Endothelial cell of umbilical vein (primary cell): ENCODE results near the gene ZNF407. TPM values are rescaled to one million over a fixed set of nuclear protein-coding genes. Genes with fewer than 3 reads are reported as not detected.

Experiments
- BruUV-seq: library from RNA; stranded (reverse); fragments of 400-500 nt; replicated peaks from 2 replicates; lab custom pipeline; 2021; lab: Mats Ljungman, UMichigan
- CTCF ChIA-PET: fragments of 300-600, 350-600 bp; sonication (Branson Sonifier 250); formaldehyde crosslinking; loops from one replicate; lab custom pipeline; 2021; ENCODE audit warnings: antibody characterized with exemption, inconsistent platforms; lab: Charles Lee
- POLR2A ChIA-PET: fragments of 300-600, 350-600 bp; sonication (Branson Sonifier 250); formaldehyde crosslinking; loops from one replicate; lab custom pipeline; 2021; ENCODE audit warnings: antibody characterized with exemption, inconsistent platforms; lab: Charles Lee
- DNase-seq: peaks from one replicate; pipeline ENCODE4 v3.0.0-alpha.2; 2011; ENCODE audit warnings: low read depth, low spot score
- FAIRE-seq: peaks from 2 replicates; lab custom pipeline; 2011; peaks lifted over from hg19 to GRCh38; lab: Jason Lieb, UNC
- H2AFZ ChIP-seq: 2 replicates; pipeline ENCODE4 v1.6.0; 2012; ENCODE audit warnings: low read depth, low read length, control low read depth, inconsistent platforms
- H3K27ac ChIP-seq: 2 replicates; pipeline ENCODE4 v1.5.1; 2011; ENCODE audit warnings: low read depth, mild to moderate bottlenecking, control low read depth, low read length, moderate library complexity; ENCODE audit not compliant: insufficient read depth
- H3K27me3 ChIP-seq, 2 experiments: 2 replicates each; pipeline versions ENCODE4 v1.6.0 to v1.6.1; 2011; ENCODE audit warnings: low read length in 2 of 2, mixed read lengths in 1 of 2; ENCODE audit not compliant: control insufficient read depth in 2 of 2, insufficient read depth in 2 of 2
- H3K36me3 ChIP-seq, 2 experiments: 2 replicates in 1 of 2; 3 replicates in 1 of 2; pipeline ENCODE4 v1.5.1; 2011; ENCODE audit warnings: low read length in 2 of 2, mild to moderate bottlenecking in 1 of 2, moderate library complexity in 1 of 2; ENCODE audit not compliant: control insufficient read depth in 2 of 2, insufficient read depth in 2 of 2; ENCODE audit errors: extremely low read depth in 1 of 2
- H3K4me1 ChIP-seq: 3 replicates; pipeline ENCODE4 v1.5.1; 2011; ENCODE audit warnings: mild to moderate bottlenecking, low read length; ENCODE audit not compliant: control insufficient read depth, insufficient read depth; ENCODE audit errors: extremely low read depth
- H3K4me2 ChIP-seq: 2 replicates; pipeline ENCODE4 v1.6.1; 2011; ENCODE audit warnings: low read length, control low read depth, mixed read lengths; ENCODE audit not compliant: insufficient read depth
- H3K4me3 ChIP-seq, 3 experiments: fragments of 200-600 bp in 1 of 3; sonication (generic), shearing (Covaris generic) in 1 of 3; replicated peaks in 1 of 3; 2 replicates each; pipeline ENCODE4 v1.5.1; 2011 to 2016; ENCODE audit warnings: control low read depth in 3 of 3, low read length in 3 of 3, mild to moderate bottlenecking in 2 of 3, inconsistent platforms in 1 of 3, low read depth in 1 of 3, moderate library complexity in 1 of 3; ENCODE audit not compliant: insufficient read depth in 1 of 3
- H3K79me2 ChIP-seq: 2 replicates; pipeline ENCODE4 v1.6.0; 2012; ENCODE audit warnings: low read length, inconsistent platforms; ENCODE audit not compliant: control insufficient read depth, insufficient read depth
- H3K9ac ChIP-seq: replicated peaks from 2 replicates; pipeline ENCODE3; 2011; ENCODE audit warnings: low read length, control low read depth; ENCODE audit not compliant: insufficient read depth; ENCODE audit errors: extremely low read depth
- H3K9me1 ChIP-seq: replicated peaks from 3 replicates; pipeline ENCODE4 v1.6.0; 2011; ENCODE audit warnings: mild to moderate bottlenecking, low read length; ENCODE audit not compliant: control insufficient read depth, insufficient read depth; ENCODE audit errors: extremely low read depth
- H3K9me3 ChIP-seq: replicated peaks from 2 replicates; pipeline ENCODE4 v1.5.1; 2012; ENCODE audit warnings: low read length, inconsistent platforms; ENCODE audit not compliant: control insufficient read depth, insufficient read depth
- H4K20me1 ChIP-seq: replicated peaks from 2 replicates; pipeline ENCODE3; 2011; ENCODE audit warnings: mild to moderate bottlenecking, low read length; ENCODE audit not compliant: control insufficient read depth, insufficient read depth; ENCODE audit errors: extremely low read depth
- EZH2 ChIP-seq: IDR thresholded peaks from 2 replicates; pipeline ENCODE4 v1.6.1; 2012; ENCODE audit warnings: borderline replicate concordance, low read depth, mild to moderate bottlenecking, moderate library complexity, low read length, inconsistent platforms; ENCODE audit not compliant: severe bottlenecking
- FOS ChIP-seq: IDR thresholded peaks from 2 replicates; pipeline ENCODE4 v1.6.1; 2011; ENCODE audit warnings: mild to moderate bottlenecking, low read length, moderate library complexity, borderline replicate concordance; ENCODE audit not compliant: insufficient read depth
- GATA2 ChIP-seq: IDR thresholded peaks from 2 replicates; pipeline ENCODE4 v1.7.0; 2011; ENCODE audit warnings: low read depth, mild to moderate bottlenecking, moderate library complexity, mixed read lengths, low read length; ENCODE audit not compliant: insufficient read length, insufficient read depth
- JUN ChIP-seq: IDR thresholded peaks from 2 replicates; pipeline ENCODE4 v1.6.1; 2011; ENCODE audit warnings: borderline replicate concordance, low read depth; ENCODE audit not compliant: insufficient read length, insufficient read depth
- MAX ChIP-seq: IDR thresholded peaks from 2 replicates; pipeline ENCODE4 v1.6.1; 2011; ENCODE audit not compliant: insufficient read depth, insufficient read length
- MYC ChIP-seq: IDR thresholded peaks from one replicate; pipeline ENCODE4 v1.6.1; 2011; ENCODE audit warnings: mild to moderate bottlenecking, low read depth, low read length
- POLR2A ChIP-seq: IDR thresholded peaks from 2 replicates; pipeline ENCODE4 v1.6.1; 2012; ENCODE audit warnings: low read depth, mild to moderate bottlenecking, control low read depth, low read length
- POLR2AphosphoS5 ChIP-seq: IDR thresholded peaks from 2 replicates; pipeline ENCODE4 v1.6.1; 2012; ENCODE audit warnings: low read depth, mild to moderate bottlenecking, control low read depth, low read length, moderate library complexity; ENCODE audit not compliant: insufficient read depth
- dilution Hi-C: fragments of 300-500 bp; cut with MboI; formaldehyde crosslinking; loops from one replicate; pipeline ENCODE4 v1.15.0; 2019; ENCODE audit warnings: low sequenced_read_pairs; ENCODE audit not compliant: extremely low pct_ligation_motif_present
- intact Hi-C: fragments of 100-400 bp; cut with micrococcal nuclease; formaldehyde crosslinking; loops from one replicate; pipeline ENCODE4 v1.10.0; 2022
- polyA plus RNA-seq, 4 experiments: library from polyadenylated mRNA; depleted of rRNA in 3 of 4; stranded (reverse) in 3 of 4; unstranded in 1 of 4; fragments of >200 nt; gene quantifications; 2 replicates each; pipeline versions ENCODE4 v1.2.1 to v1.2.3, GENCODE V29; 2011 to 2012; ENCODE audit warnings: missing spikeins in 1 of 4
- total RNA-seq: library from RNA; stranded (reverse); gene quantifications from 2 replicates; pipeline ENCODE4 v1.2.3, GENCODE V29; 2021
- TF ChIP-seq, protein P1 (sequence below), 2 donors: IDR thresholded peaks; 1 replicate in 1 of 2; 2 replicates in 1 of 2; pipeline ENCODE4 v1.5.1; 2011; ENCODE audit warnings: low read length in 2 of 2, mild to moderate bottlenecking in 2 of 2, moderate library complexity in 2 of 2, control low read depth in 1 of 2, inconsistent platforms in 1 of 2, low read depth in 1 of 2; ENCODE audit not compliant: insufficient read depth in 1 of 2; ENCODE audit errors: extremely low read depth in 1 of 2

Gene ZNF407
- total and polyA plus RNA-seq, 2 donors (not counting 3 experiments of a cell fraction or from before 2014, with no cell fraction given), result 3.8 to 20.1 TPM

- no peaks in the 10 kb centered on the region for H3K9me3 ChIP-seq
- FAIRE-seq (no peak), DNase-seq (no peak)
- H3K36me3 ChIP-seq, result no peaks in the 10 kb centered on the region
- H3K4me3 ChIP-seq, result no peak overlapping the region
- H4K20me1 ChIP-seq, result no peaks in the 10 kb centered on the region
- dilution Hi-C loops (no loop called here), intact Hi-C loops (no loop called here)
- no peaks in the 10 kb centered on the region for H3K79me2 ChIP-seq
- no peaks in the 10 kb centered on the region for H3K4me1 ChIP-seq
- H3K9ac ChIP-seq, result no peak overlapping the region
- ChIA-PET POLR2A (no interaction called here), CTCF (no interaction called here)
- H3K27ac ChIP-seq, result no peak overlapping the region
- no peak overlapping the region for H3K4me2 ChIP-seq
- TF ChIP-seq MYC, result no peak
- no peak for TF ChIP-seq FOS
- TF ChIP-seq, protein P1, sequence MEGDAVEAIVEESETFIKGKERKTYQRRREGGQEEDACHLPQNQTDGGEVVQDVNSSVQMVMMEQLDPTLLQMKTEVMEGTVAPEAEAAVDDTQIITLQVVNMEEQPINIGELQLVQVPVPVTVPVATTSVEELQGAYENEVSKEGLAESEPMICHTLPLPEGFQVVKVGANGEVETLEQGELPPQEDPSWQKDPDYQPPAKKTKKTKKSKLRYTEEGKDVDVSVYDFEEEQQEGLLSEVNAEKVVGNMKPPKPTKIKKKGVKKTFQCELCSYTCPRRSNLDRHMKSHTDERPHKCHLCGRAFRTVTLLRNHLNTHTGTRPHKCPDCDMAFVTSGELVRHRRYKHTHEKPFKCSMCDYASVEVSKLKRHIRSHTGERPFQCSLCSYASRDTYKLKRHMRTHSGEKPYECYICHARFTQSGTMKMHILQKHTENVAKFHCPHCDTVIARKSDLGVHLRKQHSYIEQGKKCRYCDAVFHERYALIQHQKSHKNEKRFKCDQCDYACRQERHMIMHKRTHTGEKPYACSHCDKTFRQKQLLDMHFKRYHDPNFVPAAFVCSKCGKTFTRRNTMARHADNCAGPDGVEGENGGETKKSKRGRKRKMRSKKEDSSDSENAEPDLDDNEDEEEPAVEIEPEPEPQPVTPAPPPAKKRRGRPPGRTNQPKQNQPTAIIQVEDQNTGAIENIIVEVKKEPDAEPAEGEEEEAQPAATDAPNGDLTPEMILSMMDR (IDR thresholded peaks at IDR 0.05; ENCODE audit: extremely low read depth in 1 of 2, insufficient read depth in 1 of 2, low read depth in 1 of 2, low read length in 2 of 2), result no peak
- TF ChIP-seq JUN, result no peak
- TF ChIP-seq POLR2A, result no peak
- TF ChIP-seq EZH2, result no peak
- no peak for TF ChIP-seq POLR2AphosphoS5
- no peak for TF ChIP-seq MAX
- no peak for TF ChIP-seq GATA2
- no peak overlapping the region for H2AFZ ChIP-seq
- H3K9me1 ChIP-seq, result no peaks in the 10 kb centered on the region
- H3K27me3 ChIP-seq, result no peaks in the 10 kb centered on the region
- BruUV-seq, result no TSS peak
These were observed 464.7 kb downstream of the ZNF407 start for GRCh38 chr18:75062297-75062886.
